HepG2 (cell line): ENCODE measurements around the gene CEP19. TPM values are rescaled to one million over a fixed set of nuclear protein-coding genes. Genes with fewer than 3 reads are reported as not detected.
A peak's percentile ranks its signal among the peaks of the same experiment; 100 is the strongest.

ENCODE experiments used
- CENPT ChIP-seq: sonication (generic); formaldehyde crosslinking; IDR thresholded peaks from 2 replicates; pipeline ENCODE4 v1.8.0; 2022; ENCODE audit warnings: low read depth, mild to moderate bottlenecking, moderate library complexity, missing genetic modification reagents
- FOXK1 ChIP-seq: sonication (generic); formaldehyde crosslinking; IDR thresholded peaks from 2 replicates; pipeline ENCODE4 v1.4.0; 2020; ENCODE audit warnings: low read depth, missing genetic modification reagents, borderline replicate concordance
- HDAC2 ChIP-seq: sonication (generic); formaldehyde crosslinking; IDR thresholded peaks from 2 replicates; pipeline ENCODE4 v1.4.0; 2020; ENCODE audit warnings: missing genetic modification reagents
- HMGA1 ChIP-seq: sonication (generic); formaldehyde crosslinking; conservative IDR thresholded peaks from 2 replicates; pipeline ENCODE4 v1.4.0; 2020; ENCODE audit warnings: missing genetic modification reagents
- JARID2 ChIP-seq: sonication (generic); formaldehyde crosslinking; IDR thresholded peaks from 2 replicates; pipeline ENCODE4 v1.8.1; 2023; ENCODE audit warnings: missing genetic modification reagents, inconsistent platforms; ENCODE audit not compliant: insufficient replicate concordance
- MTERF4 ChIP-seq: sonication (generic); formaldehyde crosslinking; IDR thresholded peaks from 2 replicates; pipeline ENCODE4 v1.8.0; 2023; ENCODE audit warnings: mild to moderate bottlenecking, missing genetic modification reagents
- PBX2 ChIP-seq: IDR thresholded peaks from 2 replicates; pipeline ENCODE4 v1.6.1; 2016; ENCODE audit warnings: control low read depth
- SIN3B ChIP-seq: fragments of 150-350 bp; IDR thresholded peaks from 2 replicates; pipeline ENCODE4 v1.6.1; 2014; ENCODE audit warnings: low read length
- SP5 ChIP-seq: IDR thresholded peaks from 2 replicates; pipeline ENCODE4 v1.6.1; 2016; ENCODE audit warnings: low read depth, borderline replicate concordance
- ZBTB40 ChIP-seq, 2 experiments: fragments of 450-650 bp in 1 of 2; sonication (generic) in 1 of 2; formaldehyde crosslinking in 1 of 2; IDR thresholded peaks; 2 replicates each; pipeline versions ENCODE4 v1.6.1 to v1.8.0; 2016 to 2022; ENCODE audit warnings: antibody characterized with exemption in 1 of 2, mild to moderate bottlenecking in 1 of 2, missing genetic modification reagents in 1 of 2
- ZBTB7A ChIP-seq: sonication (generic); formaldehyde crosslinking; IDR thresholded peaks from 2 replicates; pipeline ENCODE4 v1.8.0; 2022; ENCODE audit warnings: mild to moderate bottlenecking, missing genetic modification reagents
- ZNF441 ChIP-seq: sonication (generic); formaldehyde crosslinking; IDR thresholded peaks from 2 replicates; pipeline ENCODE4 v1.7.0; 2021; ENCODE audit warnings: missing genetic modification reagents, borderline replicate concordance
- ZNF460 ChIP-seq: sonication (generic); formaldehyde crosslinking; IDR thresholded peaks from 2 replicates; pipeline ENCODE4 v1.5.1; 2020; ENCODE audit warnings: missing genetic modification reagents, mild to moderate bottlenecking, borderline replicate concordance
- ZNF615 ChIP-seq: sonication (generic); formaldehyde crosslinking; IDR thresholded peaks from 2 replicates; pipeline ENCODE4 v1.5.0; 2020; ENCODE audit warnings: mild to moderate bottlenecking, missing genetic modification reagents, borderline replicate concordance
- ZNF709 ChIP-seq: sonication (generic); formaldehyde crosslinking; IDR thresholded peaks from 2 replicates; pipeline ENCODE4 v1.5.0; 2020; ENCODE audit warnings: mild to moderate bottlenecking, missing genetic modification reagents
- ZNF790 ChIP-seq: sonication (generic); formaldehyde crosslinking; IDR thresholded peaks from 2 replicates; pipeline ENCODE4 v1.8.0; 2022; ENCODE audit warnings: missing genetic modification reagents, mild to moderate bottlenecking, borderline replicate concordance
- polyA plus RNA-seq, 8 experiments: library from polyadenylated mRNA; depleted of rRNA in 3 of 8; stranded (reverse) in 7 of 8; unstranded in 1 of 8; fragments of >200 nt; fragmentation: Illumina TruSeq in 4 of 8; extraction: Trizol in 4 of 8; gene quantifications; 2 replicates each; pipeline versions ENCODE4 v1.2.1 to v1.2.3, GENCODE V29; 2011 to 2016; ENCODE audit warnings: low read depth in 4 of 8, missing spikeins in 1 of 8, mixed read lengths in 1 of 8; ENCODE audit not compliant: insufficient read depth in 1 of 8
- total RNA-seq, 5 experiments: library from RNA; depleted of rRNA; stranded (reverse); fragments of >200 nt; fragmentation: Illumina TruSeq; extraction: Trizol; gene quantifications; 2 replicates each; pipeline ENCODE4 v1.2.3, GENCODE V29; 2016; ENCODE audit warnings: low read depth in 1 of 5

CEP19 gene
- total and polyA plus RNA-seq, 2 of the 13 experiments (the other 11 are each of a cell fraction or from before 2014, with no cell fraction given), result 0.48 to 1.2 TPM

GRCh38 chr3:196711838-196712513 is at the start of gene CEP19, which contains the start of gene PIGX (continued):
- TF ChIP-seq MTERF4 (CRISPR knock-in tag) (0 out of 2 replicates have a peak, but pooled peaks have one; percentile 21), ZNF709 (CRISPR knock-in tag) (0 out of 2 replicates have a peak, but pooled peaks have one; percentile 38), ZNF615 (CRISPR knock-in tag) (no peak), ZNF460 (CRISPR knock-in tag) (no peak), CENPT (CRISPR knock-in tag) (no peak), HDAC2 (CRISPR knock-in tag) (no peak), SP5 (CRISPR knock-in tag) (peak; percentile 69; the same call in 1 of the 2 replicates), ZNF790 (CRISPR knock-in tag) (no peak; the same call in 1 of the 2 replicates), ZBTB7A (CRISPR knock-in tag) (no peak), SIN3B (no peak), JARID2 (peak; percentile 70), ZBTB40 (IDR thresholded peaks at IDR 0.05) (no peak), ZBTB40 (CRISPR knock-in tag; IDR thresholded peaks at IDR 0.05) (no peak; the same call in 1 of the 2 replicates), PBX2 (no peak), ZNF441 (CRISPR knock-in tag) (no peak), HMGA1 (CRISPR knock-in tag) (no peak), FOXK1 (no peak)
